ENCODE measurements around the gene POP7. TPM values are rescaled to one million over a fixed set of nuclear protein-coding genes. Genes with fewer than 3 reads are reported as not detected.

The POP7 gene
- total RNA-seq, 1 donor from 2014 or later, result 67.9 TPM

GRCh38 chr7:100745184-100745583 is 39.3 kb downstream of the POP7 start:
- H3K4me3 Mint-ChIP-seq, result no peak overlapping the region
- H3K4me1 Mint-ChIP-seq, result no peaks in the 10 kb centered on the region
- no peak overlapping the region for H3K27ac Mint-ChIP-seq (ENCODE audit: unreplicated experiment)
- H3K27me3 Mint-ChIP-seq (ENCODE audit: low read depth), result peaks cover 5% of the 10 kb centered on the region
- H3K9me3 Mint-ChIP-seq, result peaks cover 3% of the 10 kb centered on the region
- TF ChIP-seq CTCF (conservative IDR thresholded peaks at IDR 0.05), result no peak
- no peak for DNase-seq (ENCODE audit: low read depth, low spot score)
- H3K36me3 Mint-ChIP-seq (ENCODE audit: low read depth), result peaks cover 3% of the 10 kb centered on the region

GRCh38 chr7:100752994-100753393 is 47.1 kb downstream of the POP7 start:
- H3K27ac Mint-ChIP-seq (ENCODE audit: unreplicated experiment), result no peak overlapping the region
- peaks cover 24% of the 10 kb centered on the region for H3K27me3 Mint-ChIP-seq (ENCODE audit: low read depth)
- H3K4me3 Mint-ChIP-seq, result no peak overlapping the region
- no peak for DNase-seq (ENCODE audit: low read depth, low spot score)
- H3K4me1 Mint-ChIP-seq, result no peaks in the 10 kb centered on the region
- no peaks in the 10 kb centered on the region for H3K9me3 Mint-ChIP-seq
- no peak for TF ChIP-seq CTCF (conservative IDR thresholded peaks at IDR 0.05)
- H3K36me3 Mint-ChIP-seq (ENCODE audit: low read depth), result no peaks in the 10 kb centered on the region

GRCh38 chr7:100753750-100754149 is 47.8 kb downstream of the POP7 start:
- H3K4me1 Mint-ChIP-seq, result no peaks in the 10 kb centered on the region
- H3K4me3 Mint-ChIP-seq, result no peak overlapping the region
- no peaks in the 10 kb centered on the region for H3K9me3 Mint-ChIP-seq
- H3K36me3 Mint-ChIP-seq (ENCODE audit: low read depth), result no peaks in the 10 kb centered on the region
- H3K27ac Mint-ChIP-seq (ENCODE audit: unreplicated experiment), result no peak overlapping the region
- TF ChIP-seq CTCF (conservative IDR thresholded peaks at IDR 0.05), result no peak
- H3K27me3 Mint-ChIP-seq (ENCODE audit: low read depth), result peaks cover 24% of the 10 kb centered on the region
- DNase-seq (ENCODE audit: low read depth, low spot score), result no peak

Other genes with a start within 250 kb of the POP7 start
- 1.0 and 1.4 TPM in 2 replicates for gene SPACDR, start 241.9 kb upstream of the POP7 start, total RNA-seq
- gene TSC22D4, start 226.9 kb upstream of the POP7 start, total RNA-seq, result 28.8 and 32.8 TPM in 2 replicates
- gene NYAP1, start 222.2 kb upstream of the POP7 start, total RNA-seq, result 4.8 and 5.2 TPM in 2 replicates
- gene AGFG2, start 166.9 kb upstream of the POP7 start, total RNA-seq, result 11.6 and 13.3 TPM in 2 replicates
- gene SAP25, start 132.2 kb upstream of the POP7 start, total RNA-seq, result 3.4 and 4.6 TPM in 2 replicates
- gene LRCH4, start 120.0 kb upstream of the POP7 start, total RNA-seq, result 44.2 and 46.6 TPM in 2 replicates
- 0.50 and 0.61 TPM in 2 replicates for gene FBXO24, start 119.8 kb upstream of the POP7 start, total RNA-seq
- gene PCOLCE, start 103.8 kb upstream of the POP7 start, total RNA-seq, result 13.7 and 16.7 TPM in 2 replicates
- gene MOSPD3, start 93.6 kb upstream of the POP7 start, total RNA-seq, result 24.3 and 27.9 TPM in 2 replicates
- gene TFR2, start 64.6 kb upstream of the POP7 start, total RNA-seq, result 1.7 and 2.4 TPM in 2 replicates
- gene ACTL6B, start 49.7 kb upstream of the POP7 start, total RNA-seq, result 2.4 and 3.1 TPM in 2 replicates
- 215 and 229 TPM in 2 replicates for gene GNB2, start 32.4 kb upstream of the POP7 start, total RNA-seq
- 71.8 and 82.9 TPM in 2 replicates for gene GIGYF1, start 11.9 kb upstream of the POP7 start, total RNA-seq
- 0.23 and 0.30 TPM in 2 replicates for gene EPO, start 14.3 kb downstream of the POP7 start, total RNA-seq
- not detected in 2 replicates for gene ZAN, start 27.5 kb downstream of the POP7 start, total RNA-seq
- 80.4 and 84.5 TPM in 2 replicates for gene EPHB4, start 121.4 kb downstream of the POP7 start, total RNA-seq
- 25.2 and 27.7 TPM in 2 replicates for gene SLC12A9, start 146.6 kb downstream of the POP7 start, total RNA-seq
- 34.8 and 39.7 TPM in 2 replicates for gene TRIP6, start 161.3 kb downstream of the POP7 start, total RNA-seq
- 330 and 356 TPM in 2 replicates for gene SRRT, start 169.0 kb downstream of the POP7 start, total RNA-seq
- 4.4 and 4.6 TPM in 2 replicates for gene UFSP1, start 183.6 kb downstream of the POP7 start, total RNA-seq
- 1.7 and 2.0 TPM in 2 replicates for gene ACHE, start 189.8 kb downstream of the POP7 start, total RNA-seq
- 0.16 TPM in 1 of 2 replicates, not detected in the other for gene MUC3A, start 243.4 kb downstream of the POP7 start, total RNA-seq

Measured in neural crest cell (in vitro differentiated cells).